Fibroblast of lung (primary cell): Measurements from ENCODE around the gene DQX1. TPM values are rescaled to one million over a fixed set of nuclear protein-coding genes. Genes with fewer than 3 reads are reported as not detected.

Experiments used
- DNase-seq, 2 donors: peaks; one replicate each; pipeline versions ENCODE4 v3.0.0 to v3.0.0-alpha.2; 2010; ENCODE audit warnings: low read depth in 2 of 2
- H2AFZ ChIP-seq: 2 replicates; pipeline ENCODE4 v1.5.1; 2012; ENCODE audit warnings: low read length, control low read depth, inconsistent platforms
- H3K27ac ChIP-seq: 2 replicates; pipeline ENCODE4 v1.5.1; 2011; ENCODE audit warnings: low read length, control low read depth; ENCODE audit not compliant: insufficient read depth
- H3K27me3 ChIP-seq: 2 replicates; pipeline ENCODE4 v1.5.1; 2011; ENCODE audit warnings: mild to moderate bottlenecking, low read length; ENCODE audit not compliant: control insufficient read depth, insufficient read depth
- H3K36me3 ChIP-seq: 2 replicates; pipeline ENCODE4 v1.5.1; 2011; ENCODE audit warnings: low read length; ENCODE audit not compliant: control insufficient read depth, insufficient read depth
- H3K4me1 ChIP-seq: 2 replicates; pipeline ENCODE4 v1.5.1; 2011; ENCODE audit warnings: low read length; ENCODE audit not compliant: control insufficient read depth, insufficient read depth; ENCODE audit errors: extremely low read depth
- H3K4me2 ChIP-seq: 2 replicates; pipeline ENCODE4 v1.5.1; 2011; ENCODE audit warnings: low read length, control low read depth; ENCODE audit not compliant: insufficient read depth; ENCODE audit errors: extremely low read depth
- H3K4me3 ChIP-seq, 4 experiments: fragments of 200-600 bp in 1 of 4; sonication (generic) in 1 of 4; replicated peaks in 1 of 4; 2 replicates each; pipeline ENCODE4 v1.5.1; 2011 to 2016; ENCODE audit warnings: low read length in 4 of 4, low read depth in 3 of 4, mild to moderate bottlenecking in 3 of 4, control low read depth in 2 of 4, inconsistent platforms in 1 of 4, mixed read lengths in 1 of 4; ENCODE audit not compliant: insufficient read depth in 1 of 4; ENCODE audit errors: control extremely low read depth in 1 of 4
- H3K79me2 ChIP-seq: 2 replicates; pipeline ENCODE4 v1.5.1; 2012; ENCODE audit warnings: mild to moderate bottlenecking, low read length, inconsistent platforms; ENCODE audit not compliant: control insufficient read depth, insufficient read depth
- H3K9ac ChIP-seq: 2 replicates; pipeline ENCODE4 v1.5.1; 2011; ENCODE audit warnings: mild to moderate bottlenecking, low read length, control low read depth; ENCODE audit not compliant: insufficient read depth
- H3K9me3 ChIP-seq: 2 replicates; pipeline ENCODE4 v1.5.1; 2012; ENCODE audit warnings: low read depth, low read length; ENCODE audit not compliant: control insufficient read depth, insufficient read depth
- H4K20me1 ChIP-seq: 2 replicates; pipeline ENCODE4 v1.5.1; 2011; ENCODE audit warnings: low read length; ENCODE audit not compliant: control insufficient read depth, insufficient read depth; ENCODE audit errors: extremely low read depth
- CTCF ChIP-seq, 2 donors: IDR thresholded peaks in 1 of 2; conservative IDR thresholded peaks in 1 of 2; 1 replicate in 1 of 2; 2 replicates in 1 of 2; pipeline ENCODE4 v1.5.1; 2011 to 2012; ENCODE audit warnings: low read length in 2 of 2, control low read depth in 1 of 2, inconsistent platforms in 1 of 2, low read depth in 1 of 2, mild to moderate bottlenecking in 1 of 2
- EZH2 ChIP-seq: IDR thresholded peaks from 2 replicates; pipeline ENCODE4 v1.5.1; 2012; ENCODE audit warnings: low read length, control low read depth, mild to moderate bottlenecking; ENCODE audit errors: missing control alignments
- polyA plus RNA-seq, 2 donors: library from polyadenylated mRNA; depleted of rRNA in 1 of 2; stranded (reverse) in 1 of 2; unstranded in 1 of 2; fragments of >200 nt; gene quantifications; 2 replicates each; pipeline ENCODE4 v1.2.1, GENCODE V29; 2011 to 2012; ENCODE audit warnings: missing spikeins in 1 of 2
- total RNA-seq: library from RNA; depleted of rRNA; stranded (reverse); fragments of >200 nt; gene quantifications from 2 replicates; pipeline ENCODE4 v1.2.1, GENCODE V29; 2014

Gene DQX1
- total and polyA plus RNA-seq, 2 donors (not counting 1 experiment from before 2014, with no cell fraction given): not detected

- no peak for TF ChIP-seq EZH2
- no peak for TF ChIP-seq CTCF (conservative IDR thresholded peaks at IDR 0.05 in 1 of 2, IDR thresholded peaks at IDR 0.05 in 1 of 2; ENCODE audit: low read depth in 1 of 2, low read length in 2 of 2)
- no peaks in the 10 kb centered on the region for H3K9me3 ChIP-seq
- no peak overlapping the region for H3K27ac ChIP-seq
- H3K36me3 ChIP-seq: peaks cover 4% of the 10 kb centered on the region
- H3K27me3 ChIP-seq: no peaks in the 10 kb centered on the region
- no peak overlapping the region for H3K4me2 ChIP-seq
- H4K20me1 ChIP-seq: no peaks in the 10 kb centered on the region
- H3K4me1 ChIP-seq: peaks cover 3% of the 10 kb centered on the region
- no peaks in the 10 kb centered on the region for H3K79me2 ChIP-seq
- H3K4me3 ChIP-seq: no peak overlapping the region
- H3K9ac ChIP-seq: no peak overlapping the region
- no peak for DNase-seq
- no peak overlapping the region for H2AFZ ChIP-seq
Measured at GRCh38 chr2:74560591-74560990, 34.6 kb upstream of the DQX1 start.

GRCh38 chr2:74559912-74560311 is 33.9 kb upstream of the DQX1 start:
- no peak overlapping the region for H3K9ac ChIP-seq
- H3K27me3 ChIP-seq: no peaks in the 10 kb centered on the region
- no peak overlapping the region for H3K27ac ChIP-seq
- H3K4me3 ChIP-seq: no peak overlapping the region
- no peaks in the 10 kb centered on the region for H3K9me3 ChIP-seq
- H3K36me3 ChIP-seq: peaks cover 4% of the 10 kb centered on the region
- H3K4me2 ChIP-seq: no peak overlapping the region
- no peak for DNase-seq
- TF ChIP-seq CTCF (conservative IDR thresholded peaks at IDR 0.05 in 1 of 2, IDR thresholded peaks at IDR 0.05 in 1 of 2; ENCODE audit: low read depth in 1 of 2, low read length in 2 of 2): no peak
- TF ChIP-seq EZH2: no peak
- peaks cover 3% of the 10 kb centered on the region for H3K79me2 ChIP-seq
- H3K4me1 ChIP-seq: peaks cover 6% of the 10 kb centered on the region
- no peak overlapping the region for H2AFZ ChIP-seq
- H4K20me1 ChIP-seq: no peaks in the 10 kb centered on the region

GRCh38 chr2:74558284-74559230 is 32.5 kb upstream of the DQX1 start:
- no peak for DNase-seq
- Histone ChIP-seq H3K4me2 (no peak overlapping the region), H2AFZ (no peak overlapping the region), H3K4me1 (peaks cover 4% of the 10 kb centered on the region), H3K9me3 (no peaks in the 10 kb centered on the region), H4K20me1 (no peaks in the 10 kb centered on the region), H3K27me3 (no peaks in the 10 kb centered on the region), H3K4me3 (no peak overlapping the region), H3K79me2 (peaks cover 3% of the 10 kb centered on the region), H3K9ac (no peak overlapping the region), H3K36me3 (peaks cover 4% of the 10 kb centered on the region), H3K27ac (no peak overlapping the region)
- TF ChIP-seq EZH2 (no peak), CTCF (conservative IDR thresholded peaks at IDR 0.05 in 1 of 2, IDR thresholded peaks at IDR 0.05 in 1 of 2; ENCODE audit: low read depth in 1 of 2, low read length in 2 of 2) (no peak)
